GM12873 (cell line): Measurements from ENCODE around the gene HAX1.

ENCODE experiments used
- CTCF ChIP-seq: IDR thresholded peaks from 2 replicates; pipeline ENCODE4 v1.5.1; 2012; ENCODE audit warnings: low read depth, mild to moderate bottlenecking, moderate library complexity, low read length, control low read depth; ENCODE audit not compliant: insufficient read depth; ENCODE audit errors: missing control alignments

The HAX1 gene

GRCh38 chr1:154290921-154291320 lies 18.5 kb downstream of the HAX1 start:
- TF ChIP-seq CTCF: no peak

GRCh38 chr1:154295408-154296235 lies 23.2 kb downstream of the HAX1 start:
- TF ChIP-seq CTCF: no peak

GRCh38 chr1:154301582-154301981 lies 29.2 kb downstream of the HAX1 start:
- TF ChIP-seq CTCF: no peak

GRCh38 chr1:154304664-154305337 lies 32.4 kb downstream of the HAX1 start:
- no peak for TF ChIP-seq CTCF

- no peak for TF ChIP-seq CTCF
Observed at GRCh38 chr1:154306151-154306550, 33.7 kb downstream of the HAX1 start.

GRCh38 chr1:154313066-154313356 lies 40.6 kb downstream of the HAX1 start:
- no peak for TF ChIP-seq CTCF

- no peak for TF ChIP-seq CTCF
Observed at GRCh38 chr1:154316704-154317103, 44.3 kb downstream of the HAX1 start.
